Renal cortical epithelial cell (primary cell): ENCODE measurements around the gene FXYD2. TPM values are rescaled to one million over a fixed set of nuclear protein-coding genes. Genes with fewer than 3 reads are reported as not detected.

Source experiments
- total RNA-seq: library from RNA; depleted of rRNA; stranded (reverse); fragments of >200 nt; gene quantifications from 2 replicates; pipeline ENCODE4 v1.2.3, GENCODE V29; 2014

FXYD2 gene
- total RNA-seq, 1 donor from 2014 or later, result 706 TPM

Other genes with a start within 250 kb of the FXYD2 start
- gene DSCAML1, start 27.5 kb downstream of the FXYD2 start, total RNA-seq, result 10.1 and 10.2 TPM in 2 replicates
- gene FXYD6, start 51.9 kb upstream of the FXYD2 start, total RNA-seq, result 0.20 and 1.0 TPM in 2 replicates
- gene TMPRSS13, start 104.7 kb upstream of the FXYD2 start, total RNA-seq, result 0.17 TPM in 1 of 2 replicates, not detected in the other
- gene IL10RA, start 161.7 kb upstream of the FXYD2 start, total RNA-seq, result 0.52 and 0.60 TPM in 2 replicates